H1 (cell line): Measurements from ENCODE around the gene CDH22. TPM values are rescaled to one million over a fixed set of nuclear protein-coding genes. Genes with fewer than 3 reads are reported as not detected.

Experiments used
- CTCF ChIA-PET: fragments of 300-600 bp; sonication (Branson Sonifier 250); formaldehyde crosslinking; loops from one replicate; lab custom pipeline; 2021; ENCODE audit not compliant: partially characterized antibody; lab: Charles Lee
- POLR2A ChIA-PET: fragments of 300-600 bp; sonication (Branson Sonifier 250); formaldehyde crosslinking; loops from one replicate; lab custom pipeline; 2021; ENCODE audit warnings: inconsistent platforms; ENCODE audit not compliant: partially characterized antibody; lab: Charles Lee
- DNase-seq, 2 experiments: peaks; one replicate each; pipeline versions ENCODE4 v3.0.0 to v3.0.0-alpha.2; 2010 to 2022; ENCODE audit warnings: low spot score in 2 of 2, low read depth in 1 of 2, mixed read lengths in 1 of 2
- FAIRE-seq: peaks from 2 replicates; lab custom pipeline; 2011; peaks lifted over from hg19 to GRCh38; lab: Jason Lieb, UNC
- H2AFZ ChIP-seq: 2 replicates; pipeline ENCODE4 v1.8.1; 2012; ENCODE audit warnings: low read length, inconsistent platforms
- H2AK5ac ChIP-seq: 2 replicates; pipeline ENCODE4 v1.6.1; 2013; ENCODE audit warnings: low read depth, low read length
- H2BK120ac ChIP-seq: replicated peaks from 2 replicates; pipeline ENCODE3; 2013; ENCODE audit warnings: low read depth, low read length, inconsistent platforms
- H2BK12ac ChIP-seq: 2 replicates; pipeline ENCODE4 v1.6.1; 2013; ENCODE audit warnings: low read depth, low read length
- H2BK15ac ChIP-seq: 2 replicates; pipeline ENCODE4 v1.6.1; 2013; ENCODE audit warnings: low read length
- H2BK20ac ChIP-seq: 2 replicates; pipeline ENCODE4 v1.6.1; 2013; ENCODE audit warnings: low read length
- H2BK5ac ChIP-seq: 2 replicates; pipeline ENCODE4 v1.6.1; 2013; ENCODE audit warnings: low read depth, low read length
- H3K14ac ChIP-seq: 2 replicates; pipeline ENCODE4 v1.6.1; 2013; ENCODE audit warnings: inconsistent platforms; ENCODE audit not compliant: insufficient read length
- H3K18ac ChIP-seq: 2 replicates; pipeline ENCODE4 v1.6.1; 2013; ENCODE audit warnings: low read length; ENCODE audit errors: extremely low read depth
- H3K23ac ChIP-seq: 2 replicates; pipeline ENCODE4 v1.6.1; 2013; ENCODE audit warnings: inconsistent platforms; ENCODE audit not compliant: insufficient read length
- H3K23me2 ChIP-seq: 2 replicates; pipeline ENCODE4 v1.6.1; 2013; ENCODE audit warnings: low read depth, low read length
- H3K27ac ChIP-seq: 2 replicates; pipeline ENCODE4 v1.6.1; 2011; ENCODE audit warnings: low read depth, low read length, inconsistent platforms
- H3K27me3 ChIP-seq, 4 experiments: replicated peaks in 1 of 4; 1 replicate in 1 of 4; 2 replicates in 3 of 4; pipeline versions ENCODE4 v1.6.1 to v1.8.1; 2011 to 2013; ENCODE audit warnings: low read length in 3 of 4, mild to moderate bottlenecking in 3 of 4, inconsistent platforms in 2 of 4, mixed read lengths in 2 of 4, moderate library complexity in 1 of 4; ENCODE audit not compliant: control insufficient read depth in 3 of 4, insufficient read depth in 3 of 4; ENCODE audit errors: extremely low read depth in 1 of 4
- H3K36me3 ChIP-seq, 4 experiments: 2 replicates each; pipeline versions ENCODE4 v1.6.1 to v1.8.1; 2011 to 2013; ENCODE audit warnings: mild to moderate bottlenecking in 4 of 4, low read length in 3 of 4, moderate library complexity in 2 of 4, control low read depth in 1 of 4, inconsistent platforms in 1 of 4; ENCODE audit not compliant: insufficient read depth in 4 of 4, control insufficient read depth in 2 of 4
- H3K4ac ChIP-seq: replicated peaks from 2 replicates; pipeline ENCODE3; 2013; ENCODE audit warnings: low read length, low read depth, mixed read lengths, inconsistent platforms; ENCODE audit not compliant: insufficient read length
- H3K4me1 ChIP-seq, 4 experiments: replicated peaks in 1 of 4; 1 replicate in 1 of 4; 2 replicates in 3 of 4; pipeline versions ENCODE4 v1.6.1 to v1.8.1; 2011 to 2013; ENCODE audit warnings: low read length in 3 of 4, inconsistent platforms in 2 of 4, mixed read lengths in 1 of 4; ENCODE audit not compliant: insufficient read depth in 4 of 4, control insufficient read depth in 3 of 4
- H3K4me2 ChIP-seq, 2 experiments: 2 replicates each; pipeline versions ENCODE4 v1.6.1 to v1.8.1; 2011 to 2013; ENCODE audit warnings: low read depth in 2 of 2, low read length in 2 of 2, control low read depth in 1 of 2, inconsistent platforms in 1 of 2, mild to moderate bottlenecking in 1 of 2; ENCODE audit not compliant: insufficient read depth in 1 of 2
- H3K4me3 ChIP-seq, 4 experiments: fragments of 200-600, 300-600 bp in 1 of 4; sonication (generic), shearing (Covaris generic), sonication (Bioruptor Twin) in 1 of 4; 2 replicates each; pipeline versions ENCODE4 v1.5.1 to v1.8.1; 2011 to 2016; ENCODE audit warnings: low read length in 4 of 4, low read depth in 3 of 4, control low read depth in 2 of 4, inconsistent platforms in 2 of 4, mild to moderate bottlenecking in 2 of 4, mixed read lengths in 1 of 4, moderate library complexity in 1 of 4; ENCODE audit not compliant: insufficient read depth in 2 of 4; ENCODE audit errors: extremely low read depth in 1 of 4
- H3K56ac ChIP-seq: replicated peaks from 2 replicates; pipeline ENCODE3; 2013; ENCODE audit warnings: low read depth, mild to moderate bottlenecking, mixed read lengths, low read length, inconsistent platforms; ENCODE audit not compliant: insufficient read length
- H3K79me1 ChIP-seq: 2 replicates; pipeline ENCODE4 v1.6.1; 2013; ENCODE audit warnings: low read depth, low read length, control low read depth
- H3K79me2 ChIP-seq, 2 experiments: 2 replicates each; pipeline versions ENCODE4 v1.6.1 to v1.8.1; 2012 to 2013; ENCODE audit warnings: low read length in 2 of 2, mild to moderate bottlenecking in 2 of 2, inconsistent platforms in 1 of 2; ENCODE audit not compliant: insufficient read depth in 2 of 2, control insufficient read depth in 1 of 2
- H3K9ac ChIP-seq, 4 experiments: replicated peaks in 1 of 4; 1 replicate in 1 of 4; 2 replicates in 3 of 4; pipeline versions ENCODE4 v1.6.1 to v1.8.1; 2011 to 2013; ENCODE audit warnings: low read depth in 3 of 4, low read length in 3 of 4, control low read depth in 2 of 4, mild to moderate bottlenecking in 2 of 4, moderate library complexity in 2 of 4, inconsistent platforms in 1 of 4; ENCODE audit errors: extremely low read depth in 1 of 4
- H3K9me3 ChIP-seq, 2 experiments: 2 replicates each; pipeline versions ENCODE4 v1.6.1 to v1.8.1; 2012 to 2013; ENCODE audit warnings: mild to moderate bottlenecking in 2 of 2, moderate library complexity in 2 of 2, control low read depth in 1 of 2, inconsistent platforms in 1 of 2, low read depth in 1 of 2, low read length in 1 of 2, mixed read lengths in 1 of 2; ENCODE audit not compliant: insufficient read depth in 2 of 2
- H4K20me1 ChIP-seq, 2 experiments: replicated peaks in 1 of 2; 2 replicates each; pipeline versions ENCODE3 to v1.8.1; 2011 to 2013; ENCODE audit warnings: inconsistent platforms in 2 of 2, low read length in 2 of 2, mild to moderate bottlenecking in 1 of 2; ENCODE audit not compliant: insufficient read depth in 2 of 2, control insufficient read depth in 1 of 2
- H4K5ac ChIP-seq: 2 replicates; pipeline ENCODE4 v1.6.1; 2013; ENCODE audit warnings: low read length, low read depth, mixed read lengths, inconsistent platforms; ENCODE audit not compliant: insufficient read length
- H4K8ac ChIP-seq: 2 replicates; pipeline ENCODE4 v1.8.0; 2013; ENCODE audit warnings: mild to moderate bottlenecking, moderate library complexity, low read length, inconsistent platforms; ENCODE audit not compliant: insufficient read depth; ENCODE audit errors: extremely low read depth
- H4K91ac ChIP-seq: replicated peaks from 2 replicates; pipeline ENCODE3; 2013; ENCODE audit warnings: low read length, mixed read lengths, inconsistent platforms; ENCODE audit not compliant: insufficient read length
- BCL11A ChIP-seq, 2 experiments: IDR thresholded peaks; one replicate each; pipeline ENCODE4 v1.6.1; 2011; ENCODE audit warnings: low read depth in 2 of 2, low read length in 2 of 2, mild to moderate bottlenecking in 2 of 2
- CHD1 ChIP-seq: IDR thresholded peaks from 2 replicates; pipeline ENCODE4 v1.6.1; 2012; ENCODE audit warnings: low read depth, low read length, improper control_type of control experiment
- CHD2 ChIP-seq: IDR thresholded peaks from 2 replicates; pipeline ENCODE4 v1.6.1; 2012; ENCODE audit warnings: low read length, improper control_type of control experiment
- CREB1 ChIP-seq: IDR thresholded peaks from 2 replicates; pipeline ENCODE4 v1.6.1; 2012; ENCODE audit warnings: inconsistent platforms
- E2F6 ChIP-seq: IDR thresholded peaks from 2 replicates; pipeline ENCODE4 v1.6.1; 2012; ENCODE audit warnings: inconsistent platforms
- GABPA ChIP-seq: IDR thresholded peaks from 2 replicates; pipeline ENCODE4 v1.6.1; 2011; ENCODE audit warnings: mild to moderate bottlenecking, low read length, moderate library complexity, borderline replicate concordance; ENCODE audit not compliant: insufficient read depth
- GTF2F1 ChIP-seq: IDR thresholded peaks from 2 replicates; pipeline ENCODE4 v1.6.1; 2012; ENCODE audit warnings: low read depth, low read length, improper control_type of control experiment, borderline replicate concordance
- KDM1A ChIP-seq: fragments of 200-600, 300-600 bp; sonication (generic); IDR thresholded peaks from 2 replicates; pipeline ENCODE4 v1.7.1; 2016; ENCODE audit warnings: mild to moderate bottlenecking, low read length, borderline replicate concordance
- KDM4A ChIP-seq: IDR thresholded peaks from one replicate; pipeline ENCODE4 v1.7.1; 2012; ENCODE audit warnings: low read depth, mild to moderate bottlenecking, moderate library complexity, low read length, inconsistent platforms; ENCODE audit not compliant: severe bottlenecking
- KDM5A ChIP-seq: fragments of 200-600 bp; IDR thresholded peaks from 2 replicates; pipeline ENCODE4 v1.7.1; 2012; ENCODE audit warnings: mild to moderate bottlenecking, low read length, inconsistent platforms, mixed read lengths
- POLR2A ChIP-seq, 2 experiments: IDR thresholded peaks; 1 replicate in 1 of 2; 2 replicates in 1 of 2; pipeline ENCODE4 v1.6.1; 2011; ENCODE audit warnings: low read depth in 2 of 2, low read length in 2 of 2, mild to moderate bottlenecking in 2 of 2; ENCODE audit errors: control extremely low read depth in 1 of 2
- SIN3A ChIP-seq, 2 experiments: IDR thresholded peaks in 1 of 2; conservative IDR thresholded peaks in 1 of 2; 2 replicates each; pipeline ENCODE4 v1.6.1; 2011 to 2012; ENCODE audit warnings: low read length in 2 of 2, improper control_type of control experiment in 1 of 2, low read depth in 1 of 2, mild to moderate bottlenecking in 1 of 2
- SRF ChIP-seq: IDR thresholded peaks from 2 replicates; pipeline ENCODE4 v1.6.1; 2011; ENCODE audit warnings: mild to moderate bottlenecking, low read depth, low read length, moderate library complexity
- SUZ12 ChIP-seq: fragments of 200-600 bp; sonication (generic); IDR thresholded peaks from 2 replicates; pipeline ENCODE4 v1.6.1; 2012; ENCODE audit warnings: mild to moderate bottlenecking, inconsistent platforms, low read length, moderate library complexity, mixed read lengths
- TBP ChIP-seq: IDR thresholded peaks from 2 replicates; pipeline ENCODE4 v1.6.1; 2011; ENCODE audit warnings: low read depth, low read length, improper control_type of control experiment
- WGBS, 2 experiments: shearing (Covaris generic) in 1 of 2; methylation state at CpG; one replicate each; pipeline versions ENCODE4 v1.1.6 to v1.1.7; 2013 to 2015; ENCODE audit warnings: low lambda C conversion rate in 2 of 2, mixed read lengths in 2 of 2, inconsistent platforms in 1 of 2, low coverage in 1 of 2, missing lambda C conversion rate in 1 of 2; ENCODE audit not compliant: insufficient replicate concordance in 2 of 2, insufficient coverage in 1 of 2, insufficient read length in 1 of 2; ENCODE audit errors: extremely low coverage in 1 of 2, missing lambda C conversion rate in 1 of 2; 5-methylcytosine and 5-hydroxymethylcytosine counted together
- polyA plus RNA-seq, 7 experiments: library from polyadenylated mRNA; depleted of rRNA in 3 of 7; stranded (reverse) in 5 of 7; unstranded in 2 of 7; fragments of >200 nt in 5 of 7; fragments of 200-250 nt in 2 of 7; gene quantifications; 1 replicate in 5 of 7; 2 replicates in 1 of 7; 4 replicates in 1 of 7; pipeline versions ENCODE4 v1.2.1 to v1.2.3, GENCODE V29; 2011 to 2013; ENCODE audit warnings: missing spikeins in 2 of 7, mixed read lengths in 2 of 7
- total RNA-seq: library from RNA; stranded (reverse); fragmentation: NEBNext Ultra II Directional; extraction: Animal tissue kit (Norgen Biotek cat#: 25700); gene quantifications from 2 replicates; pipeline ENCODE4 v1.2.1, GENCODE V29; 2021

CDH22 gene
- total and polyA plus RNA-seq, 2 of the 8 experiments (the other 6 are each of a cell fraction or from before 2014, with no cell fraction given), result 0.35 to 0.39 TPM

GRCh38 chr20:46161921-46162320 is 146.4 kb downstream of the CDH22 start:
- H3K14ac ChIP-seq, result no peak overlapping the region
- no peaks in the 10 kb centered on the region for H3K79me2 ChIP-seq
- no peak overlapping the region for H2BK20ac ChIP-seq
- no peaks in the 10 kb centered on the region for H3K36me3 ChIP-seq
- H4K5ac ChIP-seq, result no peak overlapping the region
- no peaks in the 10 kb centered on the region for H3K79me1 ChIP-seq
- no peak overlapping the region for H3K27ac ChIP-seq
- FAIRE-seq, result no peak
- no peaks in the 10 kb centered on the region for H4K20me1 ChIP-seq
- no peaks in the 10 kb centered on the region for H3K4me1 ChIP-seq
- H2BK5ac ChIP-seq, result no peak overlapping the region
- H4K91ac ChIP-seq, result no peak overlapping the region
- H3K27me3 ChIP-seq, result no peaks in the 10 kb centered on the region
- no peak overlapping the region for H2BK12ac ChIP-seq
- H2BK120ac ChIP-seq, result no peak overlapping the region
- H2AFZ ChIP-seq, result no peak overlapping the region
- 100% methylated on average over 1 of the region's 1 CpG; no CpG with 5 or more reads in 1 of the 2 experiments for WGBS, 2 experiments
- H3K4me2 ChIP-seq, result no peak overlapping the region
- no peak overlapping the region for H2BK15ac ChIP-seq
- ChIA-PET POLR2A (no interaction called here), CTCF (interaction anchor here (0.6 to 21.6 kb wide), 9 partner anchors 8 to 35 kb away, joined by 3 to 233 read pairs (median 9); no protein-coding TSS in a partner anchor)
- H3K23me2 ChIP-seq, result no peaks in the 10 kb centered on the region; the same call in 1 of the 2 replicates
- H3K23ac ChIP-seq, result no peak overlapping the region
- H4K8ac ChIP-seq, result no peak overlapping the region
- H3K9ac ChIP-seq, result no peak overlapping the region
- H3K56ac ChIP-seq, result no peak overlapping the region
- H3K18ac ChIP-seq, result no peak overlapping the region
- no peak overlapping the region for H3K4me3 ChIP-seq
- H3K9me3 ChIP-seq, result no peaks in the 10 kb centered on the region
- no peak for DNase-seq
- no peak overlapping the region for H3K4ac ChIP-seq
- no peak overlapping the region for H2AK5ac ChIP-seq
- no peak for TF ChIP-seq SUZ12
- no peak for TF ChIP-seq KDM5A
- TF ChIP-seq KDM1A, result no peak
- TF ChIP-seq E2F6, result no peak
- TF ChIP-seq GTF2F1, result no peak
- TF ChIP-seq SRF, result no peak
- no peak for TF ChIP-seq KDM4A
- no peak for TF ChIP-seq CHD2
- TF ChIP-seq POLR2A (IDR thresholded peaks at IDR 0.05; ENCODE audit: control extremely low read depth in 1 of 2, low read depth in 2 of 2, low read length in 2 of 2), result no peak
- no peak for TF ChIP-seq CREB1
- no peak for TF ChIP-seq CHD1
- no peak for TF ChIP-seq TBP
- TF ChIP-seq SIN3A (conservative IDR thresholded peaks at IDR 0.05 in 1 of 2, IDR thresholded peaks at IDR 0.05 in 1 of 2; ENCODE audit: low read depth in 1 of 2, low read length in 2 of 2), result no peak
- no peak for TF ChIP-seq BCL11A (IDR thresholded peaks at IDR 0.05; ENCODE audit: low read depth in 2 of 2, low read length in 2 of 2)
- TF ChIP-seq GABPA, result no peak
